Mucosa of descending colon (tissue), 3 donors: ENCODE results near the gene BCL11A. TPM values are rescaled to one million over a fixed set of nuclear protein-coding genes. Genes with fewer than 3 reads are reported as not detected.

ENCODE experiments used
- ATAC-seq: fragments of 200-7000 bp; cut with Tn5 transposase; one replicate; pipeline ENCODE4 v1.9.1; 2020; ENCODE audit warnings: mild to moderate bottlenecking, moderate library complexity
- DNase-seq, 3 donors: peaks; one replicate each; pipeline ENCODE4 v3.0.0-alpha.2; 2020
- H3K36me3 ChIP-seq: fragments of 200-600 bp; one replicate; pipeline ENCODE4 v1.8.0; 2021; ENCODE audit warnings: low read depth, mild to moderate bottlenecking
- H3K4me1 ChIP-seq: fragments of 200-600 bp; one replicate; pipeline ENCODE4 v1.8.0; 2021; ENCODE audit warnings: low read depth, mild to moderate bottlenecking
- H3K4me3 ChIP-seq: fragments of 200-600 bp; one replicate; pipeline ENCODE4 v1.8.0; 2021; ENCODE audit warnings: mild to moderate bottlenecking
- H3K9me3 ChIP-seq: fragments of 200-600 bp; one replicate; pipeline ENCODE4 v1.8.0; 2021; ENCODE audit warnings: mild to moderate bottlenecking
- CTCF ChIP-seq: fragments of 200-600 bp; IDR thresholded peaks from one replicate; pipeline ENCODE4 v1.8.0; 2022; ENCODE audit warnings: antibody characterized with exemption, mild to moderate bottlenecking
- intact Hi-C, 2 donors: fragments of 100-400 bp; cut with DNase I in 1 of 2; cut with micrococcal nuclease in 1 of 2; formaldehyde crosslinking; loops; one replicate each; pipeline versions ENCODE4 v1.11.0 to v1.11.1; 2022; cut with DNase I, micrococcal nuclease
- total RNA-seq, 3 donors: library from RNA; stranded (reverse); fragmentation: NEBNext Ultra II Directional in 2 of 3; extraction: Animal tissue kit (Norgen Biotek cat#: 25700) in 2 of 3; gene quantifications; one replicate each; pipeline versions ENCODE4 v1.2.1 to v1.2.4, GENCODE V29; 2021 to 2023
- donor health status: DM: no; HTN: no; CAD: no; lungs with moderate emphysema.
- donor health status: DM: no; HTN: no; CAD: no.
- donor health status: DM: no; HTN: yes; CAD: no.

The BCL11A gene
- total RNA-seq, 3 donors from 2014 or later, result 22.8 to 59.6 (median 40.7) TPM

GRCh38 chr2:60442608-60443007 lies 110.8 kb downstream of the BCL11A start:
- no peak for ATAC-seq
- H3K4me1 ChIP-seq, result no peaks in the 10 kb centered on the region
- intact Hi-C loops, result no loop called here
- no peak for DNase-seq
- no peaks in the 10 kb centered on the region for H3K36me3 ChIP-seq
- H3K9me3 ChIP-seq, result no peaks in the 10 kb centered on the region
- no peak overlapping the region for H3K4me3 ChIP-seq
- no peak for TF ChIP-seq CTCF

GRCh38 chr2:60441800-60442199 lies 111.7 kb downstream of the BCL11A start:
- no peak for ATAC-seq
- intact Hi-C loops, result no loop called here
- TF ChIP-seq CTCF, result no peak
- Histone ChIP-seq H3K4me3 (no peak overlapping the region), H3K9me3 (no peaks in the 10 kb centered on the region), H3K4me1 (no peaks in the 10 kb centered on the region), H3K36me3 (no peaks in the 10 kb centered on the region)
- no peak for DNase-seq

DNA sequence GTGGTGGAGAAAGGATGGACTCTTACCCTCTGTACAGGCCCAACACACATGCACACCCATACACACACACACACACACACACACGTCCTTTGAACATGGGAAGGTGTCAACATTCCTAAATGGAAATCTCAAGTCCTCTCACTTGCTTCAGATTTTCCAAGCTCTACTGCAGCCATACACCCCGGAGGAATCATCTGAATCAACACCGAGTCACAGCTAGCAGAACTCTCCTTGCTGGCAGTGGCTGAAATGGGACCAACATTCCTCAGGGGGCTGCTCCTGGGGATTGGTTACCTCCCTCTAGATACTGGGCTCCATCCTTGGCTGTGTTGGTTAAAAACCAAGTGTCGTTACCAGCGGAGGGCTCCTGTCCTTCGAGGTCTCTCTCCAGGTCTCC lies 112.7 kb downstream of the BCL11A start:
- no peak overlapping the region for H3K4me3 ChIP-seq
- ATAC-seq (no peak), DNase-seq (no peak)
- no peaks in the 10 kb centered on the region for H3K9me3 ChIP-seq
- no peaks in the 10 kb centered on the region for H3K4me1 ChIP-seq
- H3K36me3 ChIP-seq, result no peaks in the 10 kb centered on the region
- intact Hi-C loops, result no loop called here
- TF ChIP-seq CTCF, result no peak

DNA sequence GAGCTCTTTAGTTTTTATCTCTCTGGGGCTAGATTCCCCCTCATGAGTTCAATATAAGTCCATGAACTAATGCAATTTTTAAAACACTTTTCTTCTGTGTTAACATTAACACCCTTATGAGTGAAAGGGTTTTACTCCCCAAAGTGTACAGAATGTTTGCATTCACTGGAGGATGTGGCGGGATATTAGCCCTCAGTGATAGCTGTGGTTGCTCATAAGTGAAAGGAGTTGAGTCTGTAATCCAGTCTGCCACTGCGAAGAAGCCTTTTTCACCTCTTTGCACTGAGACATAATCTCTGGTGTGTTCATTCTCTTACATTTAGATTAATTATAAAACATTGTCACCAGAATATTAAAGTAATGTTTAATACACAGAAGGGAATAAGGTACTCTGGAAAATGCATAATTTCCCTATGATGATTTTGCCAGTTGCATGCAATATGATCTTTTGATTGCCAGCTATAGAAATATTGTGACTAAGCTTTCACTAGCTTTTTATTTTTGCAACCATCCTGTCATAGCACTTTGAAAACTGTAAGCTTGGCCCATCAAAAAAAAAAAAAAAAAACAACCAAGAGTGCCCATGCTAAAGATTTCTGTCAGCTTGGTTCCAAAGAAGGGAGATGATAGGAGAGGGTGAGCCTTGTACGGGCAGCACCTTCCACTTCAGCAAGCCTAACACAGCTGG lies 113.2 kb downstream of the BCL11A start:
- TF ChIP-seq CTCF, result no peak
- no peaks in the 10 kb centered on the region for H3K4me1 ChIP-seq
- H3K4me3 ChIP-seq, result no peak overlapping the region
- DNase-seq (no peak), ATAC-seq (no peak)
- no peaks in the 10 kb centered on the region for H3K36me3 ChIP-seq
- intact Hi-C loops, result no loop called here
- H3K9me3 ChIP-seq, result no peaks in the 10 kb centered on the region

- peak; percentile 63 to 69 (median 67) for DNase-seq
- TF ChIP-seq CTCF, result peak; percentile 56
- no peaks in the 10 kb centered on the region for H3K36me3 ChIP-seq
- intact Hi-C loops, result no loop called here
- no peaks in the 10 kb centered on the region for H3K9me3 ChIP-seq
- peak; percentile 93 for ATAC-seq
- H3K4me3 ChIP-seq, result no peak overlapping the region
- H3K4me1 ChIP-seq, result no peaks in the 10 kb centered on the region
Measured at GRCh38 chr2:60439219-60439974, 114.1 kb downstream of the BCL11A start.
